HCT116 (cell line): ENCODE results near the gene PHF21B. TPM values are rescaled to one million over a fixed set of nuclear protein-coding genes. Genes with fewer than 3 reads are reported as not detected.

Experiments
- ATAC-seq: fragments of 200-7000 bp; cut with Tn5 transposase; 2 replicates; pipeline ENCODE4 v1.9.1; 2020; ENCODE audit warnings: mild to moderate bottlenecking, moderate library complexity
- BruUV-seq: library from RNA; stranded (reverse); fragments of 400-500 nt; replicated peaks from 2 replicates; lab custom pipeline; 2021; lab: Mats Ljungman, UMichigan
- CTCF ChIA-PET: fragments of 300-600 bp; sonication (Branson Sonifier 250); formaldehyde crosslinking; loops from one replicate; lab custom pipeline; 2021; ENCODE audit warnings: antibody characterized with exemption; lab: Charles Lee
- POLR2A ChIA-PET: fragments of 300-600, 350-600 bp; sonication (Branson Sonifier 250); formaldehyde crosslinking; loops from one replicate; lab custom pipeline; 2021; ENCODE audit warnings: antibody characterized with exemption; lab: Charles Lee
- RAD21 ChIA-PET, 2 experiments: fragments of 300-600 bp; sonication (Branson Sonifier 250); formaldehyde crosslinking; loops; one replicate each; lab custom pipeline; 2023; ENCODE audit warnings: low total read pairs in 2 of 2; ENCODE audit not compliant: uncharacterized antibody in 2 of 2, unreplicated experiment in 2 of 2, low non-redundant PET in 1 of 2; lab: Charles Lee
- DNase-seq: peaks from one replicate; pipeline ENCODE4 v3.0.0-alpha.2; 2010; ENCODE audit warnings: low read depth, low spot score
- H2AFZ ChIP-seq: fragments of 200-600 bp; shearing (Covaris generic), sonication (generic); 2 replicates; pipeline ENCODE4 v1.6.1; 2017; ENCODE audit warnings: low read depth, mixed run types, mixed read lengths, antibody characterized with exemption, low read length; ENCODE audit not compliant: poor library complexity, severe bottlenecking
- H3K27ac ChIP-seq: 2 replicates; pipeline ENCODE4 v1.5.1; 2012; ENCODE audit warnings: low read depth, low read length
- H3K27me3 ChIP-seq: fragments of 200-600 bp; sonication (generic); 2 replicates; pipeline ENCODE4 v1.6.1; 2016; ENCODE audit warnings: mixed run types, low read length, mixed read lengths; ENCODE audit not compliant: insufficient read depth
- H3K36me3 ChIP-seq, 2 experiments: fragments of 200-500 bp in 1 of 2; fragments of 200-600 bp in 1 of 2; sonication (Bioruptor generic) in 1 of 2; sonication (generic) in 1 of 2; 2 replicates each; pipeline versions ENCODE4 v1.5.1 to v1.6.1; 2014 to 2016; ENCODE audit warnings: low read length in 2 of 2, inconsistent platforms in 1 of 2, mixed read lengths in 1 of 2, mixed run types in 1 of 2; ENCODE audit not compliant: insufficient read depth in 2 of 2, control insufficient read depth in 1 of 2
- H3K4me1 ChIP-seq, 2 experiments: fragments of 200-600 bp in 1 of 2; sonication (generic) in 1 of 2; 2 replicates each; pipeline versions ENCODE4 v1.5.1 to v1.6.1; 2012 to 2017; ENCODE audit warnings: low read length in 2 of 2, inconsistent platforms in 1 of 2, mild to moderate bottlenecking in 1 of 2, mixed read lengths in 1 of 2, mixed run types in 1 of 2, moderate library complexity in 1 of 2; ENCODE audit not compliant: insufficient read depth in 2 of 2, control insufficient read depth in 1 of 2
- H3K4me2 ChIP-seq: fragments of 200-600 bp; sonication (generic); 2 replicates; pipeline ENCODE4 v1.6.1; 2017; ENCODE audit warnings: mixed run types, low read length, mixed read lengths
- H3K4me3 ChIP-seq, 2 experiments: fragments of 200-600 bp in 1 of 2; sonication (generic) in 1 of 2; replicated peaks in 1 of 2; 2 replicates each; pipeline ENCODE4 v1.5.1; 2011 to 2016; ENCODE audit warnings: low read length in 2 of 2, control low read depth in 1 of 2, low read depth in 1 of 2, mild to moderate bottlenecking in 1 of 2, mixed read lengths in 1 of 2, mixed run types in 1 of 2
- H3K79me2 ChIP-seq: fragments of 200-600 bp; sonication (generic); 2 replicates; pipeline ENCODE4 v1.6.1; 2017; ENCODE audit warnings: mild to moderate bottlenecking, mixed run types, low read length, moderate library complexity, mixed read lengths; ENCODE audit not compliant: insufficient read depth
- H3K9ac ChIP-seq: fragments of 200-600 bp; sonication (generic); 2 replicates; pipeline ENCODE4 v1.6.1; 2016; ENCODE audit warnings: low read length, mixed read lengths
- H3K9me2 ChIP-seq: fragments of 200-600 bp; sonication (generic), shearing (Covaris generic); 2 replicates; pipeline ENCODE4 v1.6.1; 2017; ENCODE audit warnings: mixed run types, mild to moderate bottlenecking, moderate library complexity; ENCODE audit not compliant: insufficient read depth
- H3K9me3 ChIP-seq, 2 experiments: fragments of 200-500 bp in 1 of 2; fragments of 200-600 bp in 1 of 2; sonication (Bioruptor generic) in 1 of 2; sonication (generic) in 1 of 2; 2 replicates each; pipeline ENCODE4 v1.6.1; 2014 to 2017; ENCODE audit warnings: low read length in 2 of 2, mixed read lengths in 2 of 2, inconsistent platforms in 1 of 2, low read depth in 1 of 2, mild to moderate bottlenecking in 1 of 2, mixed run types in 1 of 2, moderate library complexity in 1 of 2; ENCODE audit not compliant: control insufficient read depth in 1 of 2, insufficient read depth in 1 of 2
- H4K20me1 ChIP-seq: fragments of 200-600 bp; sonication (generic), shearing (Covaris generic); 2 replicates; pipeline ENCODE4 v1.6.1; 2017; ENCODE audit warnings: mixed run types, mild to moderate bottlenecking, moderate library complexity; ENCODE audit not compliant: insufficient read depth
- CBX3 ChIP-seq: IDR thresholded peaks from 2 replicates; pipeline ENCODE4 v1.6.1; 2012; ENCODE audit warnings: low read depth
- ELF1 ChIP-seq: IDR thresholded peaks from 2 replicates; pipeline ENCODE4 v1.6.1; 2012; ENCODE audit warnings: low read depth, borderline replicate concordance
- EZH2phosphoT487 ChIP-seq: fragments of 200-600 bp; IDR thresholded peaks from 2 replicates; pipeline ENCODE4 v1.6.1; 2018; ENCODE audit warnings: antibody characterized with exemption, borderline replicate concordance
- FOSL1 ChIP-seq: IDR thresholded peaks from 2 replicates; pipeline ENCODE4 v1.6.1; 2012; ENCODE audit warnings: low read depth
- JUND ChIP-seq: IDR thresholded peaks from 2 replicates; pipeline ENCODE4 v1.6.1; 2012
- MAX ChIP-seq: IDR thresholded peaks from 2 replicates; pipeline ENCODE4 v1.6.1; 2012
- POLR2A ChIP-seq: IDR thresholded peaks from 2 replicates; pipeline ENCODE4 v1.7.0; 2011; ENCODE audit warnings: borderline replicate concordance; ENCODE audit not compliant: insufficient read depth, insufficient read length; ENCODE audit errors: extremely low read depth
- POLR2AphosphoS5 ChIP-seq: IDR thresholded peaks from 2 replicates; pipeline ENCODE4 v1.6.1; 2011; ENCODE audit warnings: mild to moderate bottlenecking, low read depth, low read length, moderate library complexity
- RAD21 ChIP-seq: IDR thresholded peaks from 2 replicates; pipeline ENCODE4 v1.6.1; 2012; ENCODE audit warnings: low read depth, mild to moderate bottlenecking
- REST ChIP-seq: IDR thresholded peaks from 2 replicates; pipeline ENCODE4 v1.6.1; 2012; ENCODE audit warnings: low read depth
- SP1 ChIP-seq: IDR thresholded peaks from 2 replicates; pipeline ENCODE4 v1.6.1; 2012; ENCODE audit warnings: low read depth
- YY1 ChIP-seq: IDR thresholded peaks from 2 replicates; pipeline ENCODE4 v1.6.1; 2011; ENCODE audit warnings: low read length, low read depth, moderate library complexity, mild to moderate bottlenecking; ENCODE audit not compliant: insufficient replicate concordance; ENCODE audit errors: extremely low read depth
- ZFX ChIP-seq: fragments of 450-650 bp; IDR thresholded peaks from 2 replicates; pipeline ENCODE4 v1.6.1; 2017
- ZNF274 ChIP-seq: fragments of 200-500 bp; sonication (Bioruptor generic); IDR thresholded peaks from 2 replicates; pipeline ENCODE4 v1.6.1; 2014; ENCODE audit warnings: mild to moderate bottlenecking, low read depth, low read length, inconsistent platforms
- intact Hi-C: fragments of 100-400 bp; cut with micrococcal nuclease; formaldehyde crosslinking; loops from 2 replicates; pipeline ENCODE4 v1.10.0; 2022
- total RNA-seq: library from RNA; stranded (reverse); gene quantifications from one replicate; pipeline ENCODE4 v1.2.1, GENCODE V29; 2021; ENCODE audit not compliant: unreplicated experiment
- TF ChIP-seq, protein P1 (sequence below): IDR thresholded peaks from 2 replicates; pipeline ENCODE4 v1.6.1; 2011; ENCODE audit warnings: mild to moderate bottlenecking, low read length, moderate library complexity; ENCODE audit not compliant: insufficient replicate concordance; ENCODE audit errors: extremely low read depth

Gene PHF21B
- total RNA-seq, 1 experiment from 2014 or later = not detected

DNA sequence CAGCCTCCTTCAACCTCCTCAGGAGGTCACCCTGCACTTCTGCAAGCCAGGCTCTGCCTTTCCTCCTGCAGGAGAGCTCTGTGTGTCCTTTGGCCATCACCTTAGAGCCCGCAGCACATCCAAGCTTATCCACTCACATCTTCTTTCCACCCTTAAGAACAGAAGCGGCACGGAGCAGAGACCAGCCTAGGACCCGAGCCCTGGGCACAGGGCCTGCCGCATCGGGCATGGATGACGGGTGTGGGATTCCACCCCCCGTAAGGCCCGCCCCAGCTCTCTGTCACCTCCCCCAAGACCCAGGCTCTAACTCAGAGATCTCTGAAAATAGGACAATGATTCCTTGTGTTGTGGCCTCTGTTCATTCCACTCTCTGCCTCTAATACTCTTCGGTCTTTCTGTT is 42.1 kb upstream of the PHF21B start:
- no peaks in the 10 kb centered on the region for H3K4me1 ChIP-seq
- DNase-seq (no peak), ATAC-seq (no peak)
- intact Hi-C loops = no loop called here
- no peaks in the 10 kb centered on the region for H4K20me1 ChIP-seq
- RAD21 ChIA-PET = no interaction called here
- H2AFZ ChIP-seq = no peak overlapping the region
- no TSS peak for BruUV-seq
- CTCF ChIA-PET = no interaction called here
- no peak overlapping the region for H3K27ac ChIP-seq
- peaks cover 49% of the 10 kb centered on the region for H3K27me3 ChIP-seq
- TF ChIP-seq FOSL1 = no peak
- no peak for TF ChIP-seq EZH2phosphoT487
- TF ChIP-seq REST = no peak
- TF ChIP-seq ELF1 = no peak
- no peak for TF ChIP-seq ZNF274
- H3K36me3 ChIP-seq = no peaks in the 10 kb centered on the region
- POLR2A ChIA-PET = no interaction called here
- no peak overlapping the region for H3K9ac ChIP-seq
- no peaks in the 10 kb centered on the region for H3K9me2 ChIP-seq
- H3K4me2 ChIP-seq = no peak overlapping the region
- H3K4me3 ChIP-seq = no peak overlapping the region
- H3K79me2 ChIP-seq = no peaks in the 10 kb centered on the region
- no peaks in the 10 kb centered on the region for H3K9me3 ChIP-seq

DNA sequence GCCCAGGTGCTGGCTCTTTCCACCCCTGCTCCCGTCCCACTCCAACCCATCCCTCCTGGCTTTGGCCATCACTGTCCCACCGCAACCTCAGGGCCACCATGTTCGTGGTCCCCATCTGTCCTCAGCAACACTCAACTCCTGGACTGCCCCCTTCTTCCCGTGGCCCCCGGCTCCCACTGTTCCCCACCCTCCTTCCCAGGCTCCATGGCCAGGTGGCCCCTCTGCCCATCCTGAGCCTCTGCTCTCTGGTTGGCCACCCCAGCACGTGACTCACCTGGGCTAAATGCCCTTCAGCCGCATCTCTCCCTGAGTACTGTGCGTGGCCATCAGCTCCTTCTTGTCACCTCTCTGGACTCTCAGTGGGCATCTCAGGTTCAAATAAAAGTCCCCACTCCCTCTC is 41.6 kb upstream of the PHF21B start:
- no peak for DNase-seq
- no TSS peak for BruUV-seq
- H3K9ac ChIP-seq = no peak overlapping the region
- TF ChIP-seq ELF1 (no peak), ZFX (no peak), YY1 (no peak), POLR2A (no peak), MAX (no peak), JUND (no peak), POLR2AphosphoS5 (no peak), SP1 (no peak), CBX3 (no peak), RAD21 (no peak), ZNF274 (no peak)
- TF ChIP-seq, protein P1, sequence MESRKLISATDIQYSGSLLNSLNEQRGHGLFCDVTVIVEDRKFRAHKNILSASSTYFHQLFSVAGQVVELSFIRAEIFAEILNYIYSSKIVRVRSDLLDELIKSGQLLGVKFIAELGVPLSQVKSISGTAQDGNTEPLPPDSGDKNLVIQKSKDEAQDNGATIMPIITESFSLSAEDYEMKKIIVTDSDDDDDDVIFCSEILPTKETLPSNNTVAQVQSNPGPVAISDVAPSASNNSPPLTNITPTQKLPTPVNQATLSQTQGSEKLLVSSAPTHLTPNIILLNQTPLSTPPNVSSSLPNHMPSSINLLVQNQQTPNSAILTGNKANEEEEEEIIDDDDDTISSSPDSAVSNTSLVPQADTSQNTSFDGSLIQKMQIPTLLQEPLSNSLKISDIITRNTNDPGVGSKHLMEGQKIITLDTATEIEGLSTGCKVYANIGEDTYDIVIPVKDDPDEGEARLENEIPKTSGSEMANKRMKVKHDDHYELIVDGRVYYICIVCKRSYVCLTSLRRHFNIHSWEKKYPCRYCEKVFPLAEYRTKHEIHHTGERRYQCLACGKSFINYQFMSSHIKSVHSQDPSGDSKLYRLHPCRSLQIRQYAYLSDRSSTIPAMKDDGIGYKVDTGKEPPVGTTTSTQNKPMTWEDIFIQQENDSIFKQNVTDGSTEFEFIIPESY = no peak

More for the DNA sequence above, 41.6 kb upstream of the PHF21B start:
- H3K4me2 ChIP-seq = no peak overlapping the region
- no peak overlapping the region for H3K27ac ChIP-seq
- CTCF ChIA-PET = no interaction called here
- H3K9me3 ChIP-seq = no peaks in the 10 kb centered on the region
- intact Hi-C loops = no loop called here
- POLR2A ChIA-PET = no interaction called here
- H3K4me3 ChIP-seq = no peak overlapping the region
- no peaks in the 10 kb centered on the region for H3K79me2 ChIP-seq
- H3K4me1 ChIP-seq = no peaks in the 10 kb centered on the region
- no peaks in the 10 kb centered on the region for H3K9me2 ChIP-seq
- no peaks in the 10 kb centered on the region for H3K36me3 ChIP-seq
- no peaks in the 10 kb centered on the region for H4K20me1 ChIP-seq
- no peak overlapping the region for H2AFZ ChIP-seq
- ATAC-seq = no peak
- RAD21 ChIA-PET = no interaction called here
- H3K27me3 ChIP-seq = peaks cover 49% of the 10 kb centered on the region
